A549 (cell line): ENCODE results near the gene ZNF710. TPM values are rescaled to one million over a fixed set of nuclear protein-coding genes. Genes with fewer than 3 reads are reported as not detected.

Experiments
- ATAC-seq, 2 experiments: fragments of 200-7000 bp in 1 of 2; fragments of >200 bp in 1 of 2; cut with Nextera tagmentation in 1 of 2; cut with Tn5 transposase in 1 of 2; 3 replicates each; pipeline versions ENCODE4 v1.8.0 to v1.9.1; 2018 to 2020; ENCODE audit warnings: mild to moderate bottlenecking in 1 of 2, moderate library complexity in 1 of 2
- CTCF ChIA-PET: fragments of 300-600 bp; sonication (Branson Sonifier 250); formaldehyde crosslinking; extraction: SDS; loops from one replicate; lab custom pipeline; 2021; ENCODE audit warnings: antibody characterized with exemption, inconsistent platforms; lab: Yijun Ruan, JAX
- POLR2A ChIA-PET: fragments of 350-600 bp; formaldehyde crosslinking; extraction: SDS; loops from one replicate; lab custom pipeline; 2021; ENCODE audit warnings: antibody characterized with exemption, inconsistent platforms; lab: Yijun Ruan, JAX
- DNase-seq, 2 experiments: peaks; one replicate each; pipeline versions ENCODE4 v3.0.0 to v3.0.0-alpha.2; 2011 to 2016; ENCODE audit warnings: low read depth in 1 of 2, low spot score in 1 of 2
- FAIRE-seq: peaks from 2 replicates; lab custom pipeline; 2011; peaks lifted over from hg19 to GRCh38; lab: Jason Lieb, UNC
- H3K27ac ChIP-seq, 2 experiments: fragments of >200 bp; sonication (Bioruptor Twin); formaldehyde crosslinking; 3 replicates each; pipeline ENCODE4 v1.5.1; 2016 to 2017
- H3K4me1 ChIP-seq: fragments of >200 bp; sonication (Bioruptor Twin); formaldehyde crosslinking; 3 replicates; pipeline ENCODE4 v1.6.1; 2016
- H3K4me2 ChIP-seq: fragments of >200 bp; sonication (Bioruptor Twin); formaldehyde crosslinking; 3 replicates; pipeline ENCODE4 v1.6.1; 2016
- H3K4me3 ChIP-seq: fragments of >200 bp; sonication (Bioruptor Twin); formaldehyde crosslinking; 3 replicates; pipeline ENCODE4 v1.5.1; 2016
- H3K9me3 ChIP-seq: fragments of >200 bp; sonication (Bioruptor Twin); formaldehyde crosslinking; 3 replicates; pipeline ENCODE4 v1.6.1; 2016
- BHLHE40 ChIP-seq: IDR thresholded peaks from 2 replicates; pipeline ENCODE4 v1.6.1; 2012; ENCODE audit warnings: low read depth, low read length, inconsistent platforms
- CBX8 ChIP-seq: fragments of 200-600 bp; sonication (generic); IDR thresholded peaks from 2 replicates; pipeline ENCODE4 v1.6.1; 2016
- CHD2 ChIP-seq: fragments of 150-350 bp; IDR thresholded peaks from 2 replicates; pipeline ENCODE4 v1.6.1; 2014; ENCODE audit warnings: low read length; ENCODE audit not compliant: partially characterized antibody
- CTCF ChIP-seq: fragments of >200 bp; sonication (Bioruptor Twin); formaldehyde crosslinking; IDR thresholded peaks from 3 replicates; pipeline ENCODE4 v1.5.1; 2016
- EHF ChIP-seq: fragments of 250-450 bp; sonication (Bioruptor Pico); IDR thresholded peaks from 2 replicates; pipeline ENCODE4 v1.5.0; 2020; ENCODE audit warnings: mild to moderate bottlenecking
- EP300 ChIP-seq, 2 experiments: fragments of >200 bp; sonication (Bioruptor Twin); formaldehyde crosslinking; IDR thresholded peaks; 2 replicates in 1 of 2; 3 replicates in 1 of 2; pipeline ENCODE4 v1.6.1; 2016 to 2017
- FOSB ChIP-seq: fragments of 250-450 bp; sonication (Bioruptor Pico); IDR thresholded peaks from 2 replicates; pipeline ENCODE4 v1.5.0; 2020; ENCODE audit warnings: mild to moderate bottlenecking, moderate library complexity
- GATA3 ChIP-seq: IDR thresholded peaks from 2 replicates; pipeline ENCODE4 v1.6.1; 2012; ENCODE audit warnings: borderline replicate concordance
- HDAC2 ChIP-seq: fragments of 200-600 bp; sonication (generic); IDR thresholded peaks from 2 replicates; pipeline ENCODE4 v1.6.1; 2016
- JUNB ChIP-seq: fragments of >200 bp; sonication (Bioruptor Twin); formaldehyde crosslinking; IDR thresholded peaks from 2 replicates; pipeline ENCODE4 v1.6.1; 2016
- KDM1A ChIP-seq: fragments of 200-600 bp; sonication (generic); IDR thresholded peaks from 2 replicates; pipeline ENCODE4 v1.6.1; 2016; ENCODE audit warnings: low read depth, mild to moderate bottlenecking
- NFE2L2 ChIP-seq: fragments of 150-350 bp; conservative IDR thresholded peaks from 2 replicates; pipeline ENCODE4 v1.6.1; 2014; ENCODE audit warnings: low read length
- RARB ChIP-seq: fragments of 250-450 bp; sonication (Bioruptor Pico); IDR thresholded peaks from 2 replicates; pipeline ENCODE4 v1.8.0; 2021; ENCODE audit warnings: mild to moderate bottlenecking, moderate library complexity
- RCOR1 ChIP-seq: fragments of 150-350 bp; IDR thresholded peaks from 2 replicates; pipeline ENCODE4 v1.6.1; 2014; ENCODE audit warnings: antibody characterized with exemption, low read length, low read depth
- RNF2 ChIP-seq: fragments of 200-600 bp; sonication (generic); IDR thresholded peaks from 2 replicates; pipeline ENCODE4 v1.6.1; 2016; ENCODE audit warnings: low read depth, mild to moderate bottlenecking, antibody characterized with exemption, moderate library complexity, borderline replicate concordance
- SMC3 ChIP-seq: fragments of >200 bp; sonication (Bioruptor Twin); formaldehyde crosslinking; IDR thresholded peaks from 3 replicates; pipeline ENCODE4 v1.6.1; 2018; ENCODE audit warnings: inconsistent platforms
- SREBF2 ChIP-seq: fragments of 450-650 bp; IDR thresholded peaks from 2 replicates; pipeline ENCODE4 v1.6.1; 2014; ENCODE audit warnings: mild to moderate bottlenecking, moderate library complexity
- TP53 ChIP-seq: fragments of 250-450 bp; sonication (Bioruptor Pico); IDR thresholded peaks from 2 replicates; pipeline ENCODE4 v1.5.0; 2021; ENCODE audit warnings: mild to moderate bottlenecking, moderate library complexity
- ZFP36 ChIP-seq: fragments of 450-650 bp; IDR thresholded peaks from 2 replicates; pipeline ENCODE4 v1.6.1; 2014; ENCODE audit warnings: borderline replicate concordance; ENCODE audit not compliant: partially characterized antibody
- WGBS: methylation state at CpG from one replicate; pipeline ENCODE4 v1.1.6; 2017; ENCODE audit errors: missing lambda C conversion rate; 5-methylcytosine and 5-hydroxymethylcytosine counted together
- polyA plus RNA-seq, 4 experiments: library from polyadenylated mRNA; depleted of rRNA in 3 of 4; stranded (reverse); fragments of >200 nt; fragmentation: RNase III in 1 of 4; extraction: RNeasy Plus Mini Kit Qiagen cat#74134 plus additional on column Dnase treatment in 1 of 4; gene quantifications; 2 replicates in 3 of 4; 3 replicates in 1 of 4; pipeline ENCODE4 v1.2.3, GENCODE V29; 2011 to 2017
- TF ChIP-seq, protein P1 (sequence below): IDR thresholded peaks from 2 replicates; pipeline ENCODE4 v1.6.1; 2012
- TF ChIP-seq, protein P2 (sequence below): fragments of 250-450 bp; sonication (Bioruptor Pico); IDR thresholded peaks from 2 replicates; pipeline ENCODE4 v1.5.0; 2020; ENCODE audit warnings: low read depth, mild to moderate bottlenecking, moderate library complexity
- TF ChIP-seq, protein P3 (sequence below): fragments of >200 bp; sonication (Bioruptor Twin); formaldehyde crosslinking; IDR thresholded peaks from 2 replicates; pipeline ENCODE4 v1.6.1; 2016
- TF ChIP-seq, protein P4 (sequence below): fragments of 150-350 bp; IDR thresholded peaks from 2 replicates; pipeline ENCODE4 v1.6.1; 2014; ENCODE audit warnings: low read depth, mild to moderate bottlenecking, low read length
- TF ChIP-seq, protein P5 (sequence below): fragments of 200-600 bp; sonication (generic); IDR thresholded peaks from 2 replicates; pipeline ENCODE4 v1.6.1; 2016; ENCODE audit warnings: antibody characterized with exemption, mild to moderate bottlenecking, moderate library complexity
- TF ChIP-seq, protein P6 (sequence below): IDR thresholded peaks from 2 replicates; pipeline ENCODE4 v1.6.1; 2012; ENCODE audit warnings: low read depth, borderline replicate concordance

ZNF710 gene
- polyA plus RNA-seq, 2 of the 4 experiments (the other 2 are of a cell fraction), result 2.6 to 7.8 TPM

- POLR2A ChIA-PET, result no interaction called here
These were observed 102.7 kb downstream of the ZNF710 start for GRCh38 chr15:90103701-90104329.

GRCh38 chr15:90104551-90104950 lies 103.4 kb downstream of the ZNF710 start:
- 57% methylated on average over 4 of the region's 4 CpGs for WGBS
- no peak for FAIRE-seq
- ATAC-seq, result no peak
- POLR2A ChIA-PET, result no interaction called here
- H3K4me2 ChIP-seq, result no peak overlapping the region
- H3K9me3 ChIP-seq, result no peaks in the 10 kb centered on the region
- CTCF ChIA-PET, result interaction anchor here (1.6 to 11.7 kb wide), 3 partner anchors 14 to 38 kb away, joined by 5 to 94 read pairs (median 13); no protein-coding TSS in a partner anchor
- H3K4me1 ChIP-seq, result peaks cover 24% of the 10 kb centered on the region
- no peak overlapping the region for H3K27ac ChIP-seq
- DNase-seq, result no peak
- H3K4me3 ChIP-seq, result no peak overlapping the region
- TF ChIP-seq BHLHE40, result no peak
- no peak for TF ChIP-seq CTCF
- no peak for TF ChIP-seq HDAC2
- TF ChIP-seq SREBF2, result no peak
- no peak for TF ChIP-seq CHD2
- TF ChIP-seq, protein P1, sequence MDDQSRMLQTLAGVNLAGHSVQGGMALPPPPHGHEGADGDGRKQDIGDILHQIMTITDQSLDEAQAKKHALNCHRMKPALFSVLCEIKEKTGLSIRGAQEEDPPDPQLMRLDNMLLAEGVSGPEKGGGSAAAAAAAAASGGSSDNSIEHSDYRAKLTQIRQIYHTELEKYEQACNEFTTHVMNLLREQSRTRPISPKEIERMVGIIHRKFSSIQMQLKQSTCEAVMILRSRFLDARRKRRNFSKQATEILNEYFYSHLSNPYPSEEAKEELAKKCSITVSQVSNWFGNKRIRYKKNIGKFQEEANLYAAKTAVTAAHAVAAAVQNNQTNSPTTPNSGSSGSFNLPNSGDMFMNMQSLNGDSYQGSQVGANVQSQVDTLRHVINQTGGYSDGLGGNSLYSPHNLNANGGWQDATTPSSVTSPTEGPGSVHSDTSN, result no peak
- no peak for TF ChIP-seq EP300 (IDR thresholded peaks at IDR 0.05)
- TF ChIP-seq, protein P2, sequence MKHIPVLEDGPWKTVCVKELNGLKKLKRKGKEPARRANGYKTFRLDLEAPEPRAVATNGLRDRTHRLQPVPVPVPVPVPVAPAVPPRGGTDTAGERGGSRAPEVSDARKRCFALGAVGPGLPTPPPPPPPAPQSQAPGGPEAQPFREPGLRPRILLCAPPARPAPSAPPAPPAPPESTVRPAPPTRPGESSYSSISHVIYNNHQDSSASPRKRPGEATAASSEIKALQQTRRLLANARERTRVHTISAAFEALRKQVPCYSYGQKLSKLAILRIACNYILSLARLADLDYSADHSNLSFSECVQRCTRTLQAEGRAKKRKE (CRISPR knock-in tag), result no peak
- TF ChIP-seq, protein P3, sequence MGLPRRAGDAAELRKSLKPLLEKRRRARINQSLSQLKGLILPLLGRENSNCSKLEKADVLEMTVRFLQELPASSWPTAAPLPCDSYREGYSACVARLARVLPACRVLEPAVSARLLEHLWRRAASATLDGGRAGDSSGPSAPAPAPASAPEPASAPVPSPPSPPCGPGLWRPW, result no peak
- TF ChIP-seq CBX8, result no peak
- TF ChIP-seq, protein P4, sequence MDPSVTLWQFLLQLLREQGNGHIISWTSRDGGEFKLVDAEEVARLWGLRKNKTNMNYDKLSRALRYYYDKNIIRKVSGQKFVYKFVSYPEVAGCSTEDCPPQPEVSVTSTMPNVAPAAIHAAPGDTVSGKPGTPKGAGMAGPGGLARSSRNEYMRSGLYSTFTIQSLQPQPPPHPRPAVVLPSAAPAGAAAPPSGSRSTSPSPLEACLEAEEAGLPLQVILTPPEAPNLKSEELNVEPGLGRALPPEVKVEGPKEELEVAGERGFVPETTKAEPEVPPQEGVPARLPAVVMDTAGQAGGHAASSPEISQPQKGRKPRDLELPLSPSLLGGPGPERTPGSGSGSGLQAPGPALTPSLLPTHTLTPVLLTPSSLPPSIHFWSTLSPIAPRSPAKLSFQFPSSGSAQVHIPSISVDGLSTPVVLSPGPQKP, result no peak
- no peak for TF ChIP-seq NFE2L2
- TF ChIP-seq SMC3, result no peak
- TF ChIP-seq RCOR1, result no peak
- no peak for TF ChIP-seq EHF (CRISPR knock-in tag)
- TF ChIP-seq, protein P5, sequence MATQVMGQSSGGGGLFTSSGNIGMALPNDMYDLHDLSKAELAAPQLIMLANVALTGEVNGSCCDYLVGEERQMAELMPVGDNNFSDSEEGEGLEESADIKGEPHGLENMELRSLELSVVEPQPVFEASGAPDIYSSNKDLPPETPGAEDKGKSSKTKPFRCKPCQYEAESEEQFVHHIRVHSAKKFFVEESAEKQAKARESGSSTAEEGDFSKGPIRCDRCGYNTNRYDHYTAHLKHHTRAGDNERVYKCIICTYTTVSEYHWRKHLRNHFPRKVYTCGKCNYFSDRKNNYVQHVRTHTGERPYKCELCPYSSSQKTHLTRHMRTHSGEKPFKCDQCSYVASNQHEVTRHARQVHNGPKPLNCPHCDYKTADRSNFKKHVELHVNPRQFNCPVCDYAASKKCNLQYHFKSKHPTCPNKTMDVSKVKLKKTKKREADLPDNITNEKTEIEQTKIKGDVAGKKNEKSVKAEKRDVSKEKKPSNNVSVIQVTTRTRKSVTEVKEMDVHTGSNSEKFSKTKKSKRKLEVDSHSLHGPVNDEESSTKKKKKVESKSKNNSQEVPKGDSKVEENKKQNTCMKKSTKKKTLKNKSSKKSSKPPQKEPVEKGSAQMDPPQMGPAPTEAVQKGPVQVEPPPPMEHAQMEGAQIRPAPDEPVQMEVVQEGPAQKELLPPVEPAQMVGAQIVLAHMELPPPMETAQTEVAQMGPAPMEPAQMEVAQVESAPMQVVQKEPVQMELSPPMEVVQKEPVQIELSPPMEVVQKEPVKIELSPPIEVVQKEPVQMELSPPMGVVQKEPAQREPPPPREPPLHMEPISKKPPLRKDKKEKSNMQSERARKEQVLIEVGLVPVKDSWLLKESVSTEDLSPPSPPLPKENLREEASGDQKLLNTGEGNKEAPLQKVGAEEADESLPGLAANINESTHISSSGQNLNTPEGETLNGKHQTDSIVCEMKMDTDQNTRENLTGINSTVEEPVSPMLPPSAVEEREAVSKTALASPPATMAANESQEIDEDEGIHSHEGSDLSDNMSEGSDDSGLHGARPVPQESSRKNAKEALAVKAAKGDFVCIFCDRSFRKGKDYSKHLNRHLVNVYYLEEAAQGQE, result no peak
- no peak for TF ChIP-seq FOSB (CRISPR knock-in tag)

More at GRCh38 chr15:90103701-90104329, 102.7 kb downstream of the ZNF710 start:
- CTCF ChIA-PET, result interaction anchor here (1.6 to 11.7 kb wide), 4 partner anchors 14 to 39 kb away, joined by 5 to 94 read pairs (median 8); no protein-coding TSS in a partner anchor
- H3K4me2 ChIP-seq, result no peak overlapping the region
- 94% methylated on average over 5 of the region's 5 CpGs for WGBS
- TF ChIP-seq KDM1A (no peak), TP53 (CRISPR knock-in tag) (no peak), JUNB (no peak), RARB (CRISPR knock-in tag) (no peak), ZFP36 (no peak), GATA3 (no peak), RNF2 (no peak)
- TF ChIP-seq, protein P4, result no peak
- TF ChIP-seq, protein P1, result no peak
- TF ChIP-seq, protein P6, sequence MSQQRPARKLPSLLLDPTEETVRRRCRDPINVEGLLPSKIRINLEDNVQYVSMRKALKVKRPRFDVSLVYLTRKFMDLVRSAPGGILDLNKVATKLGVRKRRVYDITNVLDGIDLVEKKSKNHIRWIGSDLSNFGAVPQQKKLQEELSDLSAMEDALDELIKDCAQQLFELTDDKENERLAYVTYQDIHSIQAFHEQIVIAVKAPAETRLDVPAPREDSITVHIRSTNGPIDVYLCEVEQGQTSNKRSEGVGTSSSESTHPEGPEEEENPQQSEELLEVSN, result no peak
- TF ChIP-seq, all 56 proteins: peak for 0
- Histone ChIP-seq H3K27ac (no peak overlapping the region), H3K9me3 (no peaks in the 10 kb centered on the region), H3K4me3 (no peak overlapping the region), H3K4me1 (peaks cover 24% of the 10 kb centered on the region)
- FAIRE-seq, result no peak
- no peak for DNase-seq
- ATAC-seq, result no peak
